ENCODE measurements around the gene ANO10. TPM values are rescaled to one million over a fixed set of nuclear protein-coding genes. Genes with fewer than 3 reads are reported as not detected.
"Not testable (repeated sequence)": the region's sequence is repeated elsewhere in the genome, so short reads cannot be mapped to it uniquely, and the experiment has no call there.

The ANO10 gene
- total and polyA plus RNA-seq, 2 donors (not counting 1 experiment from before 2014, with no cell fraction given) = 1.9 to 10.6 TPM

- Mint-ChIP-seq H3K9me3 (ENCODE audit: insufficient read depth) (peaks cover 2% of the 10 kb centered on the region), H3K27ac (no peak overlapping the region), H3K4me1 (no peaks in the 10 kb centered on the region), H3K27me3 (no peaks in the 10 kb centered on the region), H3K4me3 (no peak overlapping the region)
- Histone ChIP-seq H3K79me2 (ENCODE audit: control insufficient read depth, insufficient read depth, low read length) (no peaks in the 10 kb centered on the region), H4K20me1 (ENCODE audit: control insufficient read depth, insufficient read depth, low read length, poor library complexity, severe bottlenecking) (no peaks in the 10 kb centered on the region), H2AFZ (ENCODE audit: insufficient read depth, low read depth, low read length, poor library complexity, severe bottlenecking) (no peak overlapping the region), H3K4me3 (ENCODE audit: control extremely low read depth in 1 of 5, extremely low read depth in 1 of 5, insufficient read depth in 1 of 5, low read depth in 2 of 5, low read length in 4 of 5) (no peak overlapping the region), H3K9ac (ENCODE audit: low read length) (no peak overlapping the region), H3K4me1 (ENCODE audit: control insufficient read depth in 2 of 2, insufficient read depth in 2 of 2, low read length in 2 of 2) (no peaks in the 10 kb centered on the region), H3K36me3 (replicated peaks in 1 of 2; ENCODE audit: control extremely low read depth in 1 of 2, control insufficient read depth in 1 of 2, extremely low read depth in 1 of 2, insufficient read depth in 2 of 2, low read length in 1 of 2) (no peaks in the 10 kb centered on the region), H3K27ac (ENCODE audit: low read length in 2 of 2) (no peak overlapping the region), H3K9me3 (ENCODE audit: control extremely low read depth in 1 of 3, control insufficient read depth in 2 of 3, insufficient read depth in 1 of 3, low read length in 2 of 3) (no peaks in the 10 kb centered on the region), H3K4me2 (replicated peaks; ENCODE audit: low read depth, low read length, poor library complexity, severe bottlenecking) (no peak overlapping the region), H3K27me3 (replicated peaks in 1 of 4; ENCODE audit: control extremely low read depth in 1 of 4, control insufficient read depth in 3 of 4, insufficient read depth in 4 of 4, low read length in 3 of 4) (no peaks in the 10 kb centered on the region)
- CTCF ChIA-PET = no interaction called here
- TF ChIP-seq CTCF (IDR thresholded peaks at IDR 0.05) (no peak), EZH2 (IDR thresholded peaks at IDR 0.05; ENCODE audit: borderline replicate concordance, insufficient read depth, low read depth, low read length, poor library complexity, severe bottlenecking) (no peak)
- intact Hi-C loops (cut with micrococcal nuclease) = no loop called here
- ATAC-seq (ENCODE audit: low read depth) = no peak
- POLR2A ChIA-PET = no interaction called here
- DNase-seq = no peak
Observed at GRCh38 chr3:43597961-43598360, 23.9 kb downstream of the ANO10 start.

- H3K4me2 ChIP-seq (replicated peaks; ENCODE audit: low read depth, low read length, poor library complexity, severe bottlenecking); H3K4me1 Mint-ChIP-seq; H3K9ac ChIP-seq (ENCODE audit: low read length); CTCF ChIA-PET; H3K4me3 ChIP-seq (ENCODE audit: control extremely low read depth in 1 of 5, extremely low read depth in 1 of 5, insufficient read depth in 1 of 5, low read depth in 2 of 5, low read length in 4 of 5); H3K27me3 Mint-ChIP-seq; H3K9me3 Mint-ChIP-seq (ENCODE audit: insufficient read depth); H3K27ac Mint-ChIP-seq; H3K4me1 ChIP-seq (ENCODE audit: control insufficient read depth in 2 of 2, insufficient read depth in 2 of 2, low read length in 2 of 2); H3K79me2 ChIP-seq (ENCODE audit: control insufficient read depth, insufficient read depth, low read length); H2AFZ ChIP-seq (ENCODE audit: insufficient read depth, low read depth, low read length, poor library complexity, severe bottlenecking); POLR2A ChIA-PET; DNase-seq; H4K20me1 ChIP-seq (ENCODE audit: control insufficient read depth, insufficient read depth, low read length, poor library complexity, severe bottlenecking); H3K27me3 ChIP-seq (replicated peaks in 1 of 4; ENCODE audit: control extremely low read depth in 1 of 4, control insufficient read depth in 3 of 4, insufficient read depth in 4 of 4, low read length in 3 of 4); H3K27ac ChIP-seq (ENCODE audit: low read length in 2 of 2); intact Hi-C loops (cut with micrococcal nuclease); H3K4me3 Mint-ChIP-seq; ATAC-seq (ENCODE audit: low read depth); H3K36me3 ChIP-seq (replicated peaks in 1 of 2; ENCODE audit: control extremely low read depth in 1 of 2, control insufficient read depth in 1 of 2, extremely low read depth in 1 of 2, insufficient read depth in 2 of 2, low read length in 1 of 2): not testable (repeated sequence)
- no CpG with 5 or more reads among the region's 3 CpGs for whole genome bisulfite sequencing (ENCODE audit: insufficient coverage)
- peaks cover 0 to 11% (median 0%) of the 10 kb centered on the region in 3 donors for H3K9me3 ChIP-seq (ENCODE audit: control extremely low read depth in 1 of 3, control insufficient read depth in 2 of 3, insufficient read depth in 1 of 3, low read length in 2 of 3)
Observed at GRCh38 chr3:43596178-43596577, 25.6 kb downstream of the ANO10 start.

- ATAC-seq (ENCODE audit: low read depth); H3K4me2 ChIP-seq (replicated peaks; ENCODE audit: low read depth, low read length, poor library complexity, severe bottlenecking); H3K9me3 Mint-ChIP-seq (ENCODE audit: insufficient read depth); H4K20me1 ChIP-seq (ENCODE audit: control insufficient read depth, insufficient read depth, low read length, poor library complexity, severe bottlenecking); H3K9ac ChIP-seq (ENCODE audit: low read length); H3K4me3 Mint-ChIP-seq; intact Hi-C loops (cut with micrococcal nuclease); H3K4me3 ChIP-seq (ENCODE audit: control extremely low read depth in 1 of 5, extremely low read depth in 1 of 5, insufficient read depth in 1 of 5, low read depth in 2 of 5, low read length in 4 of 5); DNase-seq; H3K79me2 ChIP-seq (ENCODE audit: control insufficient read depth, insufficient read depth, low read length); H3K4me1 Mint-ChIP-seq; POLR2A ChIA-PET; H3K27ac Mint-ChIP-seq; CTCF ChIA-PET; H3K4me1 ChIP-seq (ENCODE audit: control insufficient read depth in 2 of 2, insufficient read depth in 2 of 2, low read length in 2 of 2); H2AFZ ChIP-seq (ENCODE audit: insufficient read depth, low read depth, low read length, poor library complexity, severe bottlenecking); H3K27me3 Mint-ChIP-seq; H3K27me3 ChIP-seq (replicated peaks in 1 of 4; ENCODE audit: control extremely low read depth in 1 of 4, control insufficient read depth in 3 of 4, insufficient read depth in 4 of 4, low read length in 3 of 4); H3K36me3 ChIP-seq (replicated peaks in 1 of 2; ENCODE audit: control extremely low read depth in 1 of 2, control insufficient read depth in 1 of 2, extremely low read depth in 1 of 2, insufficient read depth in 2 of 2, low read length in 1 of 2); H3K27ac ChIP-seq (ENCODE audit: low read length in 2 of 2): not testable (repeated sequence)
- peaks cover 0 to 14% (median 0%) of the 10 kb centered on the region in 3 donors for H3K9me3 ChIP-seq (ENCODE audit: control extremely low read depth in 1 of 3, control insufficient read depth in 2 of 3, insufficient read depth in 1 of 3, low read length in 2 of 3)
- WGBS (ENCODE audit: insufficient coverage) = no CpG with 5 or more reads among the region's 3 CpGs
Observed at GRCh38 chr3:43595280-43595679, 26.5 kb downstream of the ANO10 start.

All from B cell (primary cell).